Kidney (tissue), 14 donors: Measurements from ENCODE around the gene CABCOCO1. TPM values are rescaled to one million over a fixed set of nuclear protein-coding genes. Genes with fewer than 3 reads are reported as not detected.
"Not testable (repeated sequence)": the region's sequence is repeated elsewhere in the genome, so short reads cannot be mapped to it uniquely, and the experiment has no call there.

Source experiments
- DNase-seq, 5 donors: peaks; one replicate each; pipeline ENCODE4 v3.0.0-alpha.2; 2013 to 2020
- FAIRE-seq: peaks from 2 replicates; lab custom pipeline; 2012; peaks lifted over from hg19 to GRCh38; lab: Jason Lieb, UNC
- H3K27ac ChIP-seq, 2 donors: one replicate each; pipeline ENCODE4 v1.7.0; 2013; ENCODE audit warnings: low read depth in 2 of 2, low read length in 2 of 2, inconsistent platforms in 1 of 2
- H3K27me3 ChIP-seq: one replicate; pipeline ENCODE4 v1.7.1; 2013; ENCODE audit warnings: low read length, inconsistent platforms; ENCODE audit not compliant: control insufficient read depth, insufficient read depth
- H3K36me3 ChIP-seq, 3 donors: one replicate each; pipeline versions ENCODE4 v1.7.0 to v1.7.1; 2013; ENCODE audit warnings: low read length in 3 of 3, control low read depth in 1 of 3, inconsistent platforms in 1 of 3; ENCODE audit not compliant: insufficient read depth in 3 of 3, control insufficient read depth in 2 of 3
- H3K4me1 ChIP-seq, 3 donors: one replicate each; pipeline versions ENCODE4 v1.7.0 to v1.7.1; 2013; ENCODE audit warnings: low read length in 3 of 3, inconsistent platforms in 1 of 3, low read depth in 1 of 3; ENCODE audit not compliant: control insufficient read depth in 2 of 3, insufficient read depth in 2 of 3
- H3K4me3 ChIP-seq, 3 donors: one replicate each; pipeline versions ENCODE4 v1.7.0 to v1.8.1; 2013; ENCODE audit warnings: low read length in 3 of 3, control low read depth in 1 of 3, inconsistent platforms in 1 of 3
- H3K9ac ChIP-seq, 3 donors: one replicate each; pipeline versions ENCODE4 v1.7.0 to v1.7.1; 2013; ENCODE audit warnings: low read length in 3 of 3, control low read depth in 1 of 3, inconsistent platforms in 1 of 3
- H3K9me3 ChIP-seq, 3 donors: one replicate each; pipeline versions ENCODE4 v1.7.0 to v1.7.1; 2013; ENCODE audit warnings: low read length in 3 of 3, control low read depth in 1 of 3, inconsistent platforms in 1 of 3; ENCODE audit not compliant: control insufficient read depth in 2 of 3, insufficient read depth in 1 of 3
- intact Hi-C: fragments of 100-400 bp; cut with DNase I; formaldehyde crosslinking; loops from one replicate; pipeline ENCODE4 v1.11.1; 2022
- polyA plus RNA-seq: library from polyadenylated mRNA; stranded (reverse); fragments of 350-450 nt; fragmentation: Illumina TruSeq; extraction: RNeasy Lipid Tissue Mini Kit (QIAGEN cat#74804); gene quantifications from one replicate; pipeline ENCODE4 v1.2.3, GENCODE V29; 2014; ENCODE audit warnings: low read depth, low replicate concordance; ENCODE audit not compliant: insufficient read depth
- total RNA-seq: library from RNA; stranded (reverse); fragmentation: NEBNext Ultra II Directional; extraction: Animal tissue kit (Norgen Biotek cat#: 25700); gene quantifications from one replicate; pipeline ENCODE4 v1.2.1, GENCODE V29; 2021
- TF ChIP-seq, protein P1 (sequence below): IDR thresholded peaks from 3 replicates; pipeline ENCODE4 v1.5.1; 2012; ENCODE audit warnings: mild to moderate bottlenecking, moderate library complexity, borderline replicate concordance; ENCODE audit not compliant: insufficient read depth; ENCODE audit errors: extremely low read depth
- donor health status: control.
- donor health status: control.
- donor health status: control.
- donor health status: control.
- donor health status: control.
- donor health status: DM: yes; HTN: yes; CAD: no.
- donor health status: Normal renal cell carcinoma (clear cell type).

The CABCOCO1 gene
- total and polyA plus RNA-seq, 2 donors from 2014 or later: 1.5 to 2.3 TPM

DNA sequence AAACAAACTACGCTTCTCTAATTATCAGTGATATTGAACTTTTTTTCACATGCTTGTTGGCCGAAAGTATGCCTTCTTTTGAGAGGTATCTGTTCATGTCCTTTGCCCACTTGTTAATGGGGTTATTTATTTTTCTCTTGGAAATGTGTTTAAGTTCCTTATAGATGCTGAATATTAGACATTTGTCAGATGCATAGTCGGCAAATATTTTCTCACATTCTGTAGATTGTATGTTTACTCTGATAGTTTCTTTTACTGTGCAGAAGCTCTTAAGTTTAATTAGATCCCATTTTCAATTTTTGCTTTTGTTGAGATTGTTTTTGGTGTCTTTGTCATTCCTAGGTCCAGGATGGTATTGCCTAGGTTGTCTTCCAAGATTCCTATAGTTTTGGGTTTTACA lies 73.2 kb downstream of the CABCOCO1 start:
- intact Hi-C loops: no loop called here
- no peak overlapping the region for H3K4me3 ChIP-seq
- H3K27me3 ChIP-seq: no peaks in the 10 kb centered on the region
- DNase-seq (no peak), FAIRE-seq (no peak)
- no peak overlapping the region for H3K27ac ChIP-seq
- H3K9me3 ChIP-seq: no peaks in the 10 kb centered on the region
- TF ChIP-seq, protein P1, sequence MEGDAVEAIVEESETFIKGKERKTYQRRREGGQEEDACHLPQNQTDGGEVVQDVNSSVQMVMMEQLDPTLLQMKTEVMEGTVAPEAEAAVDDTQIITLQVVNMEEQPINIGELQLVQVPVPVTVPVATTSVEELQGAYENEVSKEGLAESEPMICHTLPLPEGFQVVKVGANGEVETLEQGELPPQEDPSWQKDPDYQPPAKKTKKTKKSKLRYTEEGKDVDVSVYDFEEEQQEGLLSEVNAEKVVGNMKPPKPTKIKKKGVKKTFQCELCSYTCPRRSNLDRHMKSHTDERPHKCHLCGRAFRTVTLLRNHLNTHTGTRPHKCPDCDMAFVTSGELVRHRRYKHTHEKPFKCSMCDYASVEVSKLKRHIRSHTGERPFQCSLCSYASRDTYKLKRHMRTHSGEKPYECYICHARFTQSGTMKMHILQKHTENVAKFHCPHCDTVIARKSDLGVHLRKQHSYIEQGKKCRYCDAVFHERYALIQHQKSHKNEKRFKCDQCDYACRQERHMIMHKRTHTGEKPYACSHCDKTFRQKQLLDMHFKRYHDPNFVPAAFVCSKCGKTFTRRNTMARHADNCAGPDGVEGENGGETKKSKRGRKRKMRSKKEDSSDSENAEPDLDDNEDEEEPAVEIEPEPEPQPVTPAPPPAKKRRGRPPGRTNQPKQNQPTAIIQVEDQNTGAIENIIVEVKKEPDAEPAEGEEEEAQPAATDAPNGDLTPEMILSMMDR: no peak
- H3K4me1 ChIP-seq: no peaks in the 10 kb centered on the region
- no peaks in the 10 kb centered on the region for H3K36me3 ChIP-seq
- no peak overlapping the region for H3K9ac ChIP-seq

DNA sequence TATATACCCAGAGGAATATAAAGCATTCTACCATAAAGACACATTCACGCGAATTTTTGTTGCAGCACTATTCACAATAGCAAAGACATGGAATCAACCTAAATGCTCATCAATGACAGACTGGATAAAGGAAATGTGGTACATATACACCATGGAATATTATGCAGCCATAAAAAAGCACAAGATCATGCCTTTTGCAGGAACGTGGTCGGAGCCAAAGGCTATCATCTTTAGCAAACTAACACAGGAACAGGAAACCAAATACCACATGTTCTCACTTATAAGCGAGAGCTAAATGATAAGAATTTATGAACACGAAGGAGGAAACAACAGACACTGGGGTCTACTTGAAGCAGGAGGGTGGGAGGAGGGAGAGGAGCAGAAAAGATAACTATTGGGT lies 74.7 kb downstream of the CABCOCO1 start:
- FAIRE-seq, H3K4me1 ChIP-seq, H3K36me3 ChIP-seq, H3K27ac ChIP-seq, H3K4me3 ChIP-seq, H3K9me3 ChIP-seq, H3K27me3 ChIP-seq, H3K9ac ChIP-seq, intact Hi-C loops, DNase-seq: not testable (repeated sequence)

DNA sequence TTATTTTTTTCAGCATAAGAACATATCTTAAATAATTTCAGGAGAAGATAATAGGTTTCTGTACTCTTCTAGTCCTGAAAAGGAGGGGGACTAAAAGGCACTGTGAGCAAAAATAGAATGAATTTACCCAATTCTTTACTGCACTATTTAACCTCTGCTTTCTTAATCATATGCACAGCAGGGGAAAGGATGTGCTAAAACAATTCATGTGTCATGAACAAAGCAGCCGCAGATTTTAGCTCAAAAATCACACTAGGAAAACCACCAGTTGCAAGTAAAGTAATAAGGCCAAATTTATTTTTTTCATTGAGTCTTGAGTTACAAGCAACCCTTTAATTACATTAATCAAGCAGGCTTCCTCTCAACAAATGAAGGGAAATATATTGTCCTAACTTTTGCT lies 80.1 kb downstream of the CABCOCO1 start:
- intact Hi-C loops: no loop called here
- H3K27me3 ChIP-seq: no peaks in the 10 kb centered on the region
- H3K4me3 ChIP-seq: no peak overlapping the region
- H3K9me3 ChIP-seq: peaks cover 0 to 4% (median 0%) of the 10 kb centered on the region in 3 donors
- no peaks in the 10 kb centered on the region for H3K36me3 ChIP-seq
- no peak for FAIRE-seq
- no peak for DNase-seq
- H3K27ac ChIP-seq: no peak overlapping the region
- TF ChIP-seq, protein P1: no peak
- no peaks in the 10 kb centered on the region for H3K4me1 ChIP-seq
- H3K9ac ChIP-seq: no peak overlapping the region

DNA sequence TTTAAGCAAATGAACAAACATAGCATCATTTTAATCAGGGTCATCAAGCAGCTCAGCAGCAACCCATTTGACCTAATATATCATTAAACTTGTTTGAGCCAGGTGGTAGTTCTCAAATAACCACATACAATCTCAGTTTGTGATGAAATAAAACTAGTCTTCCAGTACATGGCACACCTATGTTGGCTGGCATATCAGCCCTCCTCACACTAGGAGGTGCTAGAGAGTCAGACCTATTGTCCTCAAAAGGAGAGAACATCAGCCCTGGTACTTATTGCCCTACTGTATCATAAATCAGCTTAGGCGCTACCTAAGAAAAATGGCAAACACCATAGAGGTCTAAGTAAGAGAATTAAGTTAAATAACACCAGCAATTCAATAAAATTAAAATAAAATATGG lies 81.7 kb downstream of the CABCOCO1 start:
- no peaks in the 10 kb centered on the region for H3K36me3 ChIP-seq
- intact Hi-C loops: no loop called here
- no peaks in the 10 kb centered on the region for H3K27me3 ChIP-seq
- H3K9me3 ChIP-seq: peaks cover 0 to 4% (median 0%) of the 10 kb centered on the region in 3 donors
- no peak overlapping the region for H3K4me3 ChIP-seq
- no peak for FAIRE-seq
- no peak overlapping the region for H3K27ac ChIP-seq
- no peaks in the 10 kb centered on the region for H3K4me1 ChIP-seq
- TF ChIP-seq, protein P1: no peak
- no peak overlapping the region for H3K9ac ChIP-seq
- DNase-seq: no peak
